GM18499 (cell line): ENCODE results near the gene PTPRN2.
"Not testable (repeated sequence)": the region's sequence is repeated elsewhere in the genome, so short reads cannot be mapped to it uniquely, and the experiment has no call there.

Experiments used
- ATAC-seq: cut with Tn5 transposase; IDR thresholded peaks from one replicate; pipeline ENCODE4 v1.9.1; 2021; ENCODE audit warnings: moderate number of reproducible peaks; ENCODE audit not compliant: insufficient read depth, unreplicated experiment

PTPRN2 gene

DNA sequence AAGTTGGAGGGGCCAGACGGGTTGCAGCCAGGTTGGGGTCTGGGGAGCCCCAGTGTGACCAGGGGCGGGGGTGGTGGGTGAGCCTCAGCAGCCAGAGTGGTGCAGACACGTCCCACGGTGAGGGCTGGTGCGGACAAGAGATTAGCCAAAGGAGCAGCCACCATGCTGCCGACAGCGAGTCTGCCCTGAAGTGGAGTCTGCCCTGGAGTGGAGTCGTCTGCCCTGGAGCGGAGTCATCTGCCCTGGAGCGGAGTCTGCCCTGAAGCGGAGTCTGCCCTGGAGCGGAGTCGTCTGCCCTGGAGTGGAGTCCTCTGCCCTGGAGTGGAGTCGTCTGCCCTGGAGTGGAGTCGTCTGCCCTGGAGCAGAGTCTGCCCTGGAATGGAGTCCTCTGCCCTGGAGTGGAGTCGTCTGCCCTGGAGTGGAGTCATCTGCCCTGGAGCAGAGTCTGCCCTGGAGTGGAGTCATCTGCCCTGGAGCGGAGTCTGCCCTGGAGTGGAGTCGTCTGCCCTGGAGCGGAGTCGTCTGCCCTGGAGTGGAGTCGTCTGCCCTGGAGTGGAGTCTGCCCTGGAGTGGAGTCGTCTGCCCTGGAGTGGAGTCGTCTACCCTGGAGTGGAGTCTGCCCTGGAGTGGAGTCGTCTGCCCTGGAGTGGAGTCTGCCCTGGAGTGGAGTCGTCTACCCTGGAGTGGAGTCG, 64.3 kb downstream of the PTPRN2 start:
- ATAC-seq = not testable (repeated sequence)

- ATAC-seq = not testable (repeated sequence)
Observed at GRCh38 chr7:158521795-158522194, 65.8 kb downstream of the PTPRN2 start.

DNA sequence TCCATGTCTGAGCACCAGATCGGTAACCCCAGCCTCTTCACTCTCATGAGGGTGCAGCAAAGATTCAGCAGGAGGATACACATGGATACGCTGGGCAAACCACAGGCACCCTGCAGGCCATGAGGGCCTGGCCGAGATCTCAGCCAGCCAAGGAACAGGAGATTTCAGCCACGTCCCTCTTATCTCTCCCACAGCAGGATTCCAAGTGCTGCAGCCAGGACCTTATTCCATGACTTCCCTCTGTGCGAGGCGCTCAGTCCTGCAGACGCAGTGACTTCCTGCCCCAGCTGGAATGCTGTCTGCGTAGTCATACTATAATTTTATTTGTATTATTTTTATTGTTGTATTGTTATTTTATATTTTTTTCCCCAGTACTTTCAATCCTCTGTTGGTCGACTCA, 66.8 kb downstream of the PTPRN2 start:
- no peak for ATAC-seq

DNA sequence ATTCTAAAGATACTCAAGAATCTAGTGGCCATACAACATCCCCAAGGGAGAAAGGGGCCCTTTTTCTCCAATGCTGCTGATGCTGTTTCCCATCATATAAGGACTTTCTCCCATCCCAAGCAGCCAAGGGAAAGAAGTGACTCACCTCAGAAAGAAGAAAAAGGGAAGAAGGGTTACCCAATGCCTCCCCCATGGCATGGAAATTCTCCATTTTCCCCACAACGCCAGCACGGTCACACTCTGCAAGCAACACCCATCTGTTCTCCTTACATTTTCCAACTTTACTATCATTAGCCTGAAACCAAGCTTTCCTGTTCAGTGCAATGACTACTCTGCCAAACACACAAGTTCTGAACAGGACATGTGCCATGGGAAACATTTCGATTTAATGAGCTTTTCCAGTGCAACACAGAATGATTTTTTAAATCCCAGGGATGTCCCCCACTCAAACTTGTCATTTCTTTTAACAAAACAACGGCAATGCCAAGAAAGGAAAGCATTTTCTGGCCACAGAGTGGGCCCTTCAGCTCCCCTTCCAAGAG, 67.9 kb downstream of the PTPRN2 start:
- no peak for ATAC-seq

DNA sequence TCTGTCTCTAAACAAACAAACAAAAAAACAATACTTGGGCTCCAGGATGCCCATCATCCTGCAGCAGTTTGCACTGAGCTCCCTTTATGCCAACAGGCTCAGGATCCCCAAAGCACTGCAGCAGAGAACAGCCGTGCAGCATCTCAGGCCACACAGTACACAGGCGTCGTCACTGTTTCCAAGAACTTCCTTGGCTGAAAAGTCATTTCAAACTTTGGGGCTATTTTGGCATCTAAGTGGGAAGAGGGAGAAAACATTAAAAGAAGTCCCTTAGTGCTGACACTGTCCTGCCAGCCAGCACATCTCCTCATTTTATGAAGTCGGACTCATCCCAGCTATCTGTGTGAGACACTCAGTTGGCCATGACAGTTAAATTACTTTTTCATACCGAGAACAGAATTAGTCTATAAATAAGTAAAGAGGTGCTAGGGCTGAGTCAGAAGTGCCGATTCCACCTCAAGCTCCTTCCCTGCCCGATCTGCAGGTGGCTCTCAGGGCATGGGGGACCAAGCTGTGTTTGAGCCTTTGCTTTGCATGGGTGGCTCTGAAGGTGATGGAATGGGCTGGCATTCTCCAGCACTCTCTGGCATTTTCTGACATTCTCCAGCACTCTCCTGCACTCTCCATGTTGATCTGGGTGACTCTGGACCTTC, 68.5 kb downstream of the PTPRN2 start:
- no peak for ATAC-seq

- ATAC-seq = no peak
Observed at GRCh38 chr7:158517571-158517970, 70.1 kb downstream of the PTPRN2 start.

DNA sequence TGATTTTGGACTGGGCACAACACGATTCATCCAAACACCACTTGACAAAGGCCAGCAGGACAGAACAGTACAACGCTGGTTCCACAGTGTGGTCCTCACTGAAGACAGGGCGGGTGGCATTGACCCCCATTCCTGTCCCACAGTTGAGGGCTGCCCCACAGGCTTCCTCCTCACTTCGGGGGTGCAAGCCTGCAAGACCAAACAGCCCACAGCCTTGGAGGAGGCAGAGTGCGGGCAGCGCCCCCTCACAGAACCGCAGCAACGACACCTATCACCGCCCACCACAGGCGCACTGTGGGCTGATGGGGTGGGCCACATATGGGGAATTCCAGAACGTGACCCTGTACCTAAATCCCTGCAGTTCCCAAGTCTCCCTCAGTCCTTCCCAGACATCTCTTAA, 70.6 kb downstream of the PTPRN2 start:
- ATAC-seq = no peak

GRCh38 chr7:158516524-158516923, 71.1 kb downstream of the PTPRN2 start:
- ATAC-seq = no peak

- no peak for ATAC-seq
Observed at GRCh38 chr7:158512869-158513268, 74.8 kb downstream of the PTPRN2 start.

GRCh38 chr7:158512042-158512441, 75.6 kb downstream of the PTPRN2 start:
- no peak for ATAC-seq

GRCh38 chr7:158508802-158509385, 78.7 kb downstream of the PTPRN2 start:
- ATAC-seq = no peak

DNA sequence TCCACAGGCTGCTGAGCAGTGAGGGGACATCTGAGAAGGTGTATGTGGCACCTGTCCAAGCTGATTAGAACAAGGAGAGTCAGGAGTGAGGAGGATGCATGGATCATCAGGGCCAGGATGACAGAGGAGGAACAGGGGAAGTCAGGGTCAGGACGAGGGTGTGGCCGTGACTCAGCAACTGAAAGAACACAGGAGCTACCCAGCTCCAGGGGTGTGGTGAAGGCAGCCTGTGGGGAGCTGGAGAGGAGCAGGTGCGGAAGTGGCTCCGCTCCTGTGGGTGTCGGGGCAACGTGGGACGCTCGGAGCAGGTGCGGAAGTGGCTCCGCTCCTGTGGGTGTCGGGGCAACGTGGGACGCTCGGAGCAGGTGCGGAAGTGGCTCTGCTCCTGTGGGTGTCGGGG, 79.3 kb downstream of the PTPRN2 start:
- ATAC-seq = not testable (repeated sequence)

GRCh38 chr7:158507917-158508316, 79.7 kb downstream of the PTPRN2 start:
- no peak for ATAC-seq

GRCh38 chr7:158507175-158507574, 80.4 kb downstream of the PTPRN2 start:
- not testable (repeated sequence) for ATAC-seq

DNA sequence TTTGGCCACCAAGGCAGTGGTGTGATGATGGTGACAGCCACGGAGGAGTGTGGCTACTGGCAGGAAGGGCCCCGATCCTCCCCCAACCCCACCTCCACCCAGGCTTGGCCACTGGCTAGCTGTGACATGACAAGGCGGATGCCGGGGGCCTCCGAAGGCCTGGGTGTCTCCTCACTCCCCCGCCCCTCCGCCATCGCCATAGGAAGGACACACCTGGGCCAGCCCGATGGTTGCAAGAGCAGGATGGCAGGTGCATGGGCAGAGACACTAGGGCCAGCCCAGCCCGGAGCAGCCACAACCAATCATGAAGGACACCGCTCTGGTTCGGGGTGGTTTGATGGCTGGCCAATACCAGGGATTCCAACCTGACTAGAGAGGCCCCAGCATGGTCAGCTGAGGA, 81.0 kb downstream of the PTPRN2 start:
- ATAC-seq = no peak

GRCh38 chr7:158505683-158506082, 81.9 kb downstream of the PTPRN2 start:
- no peak for ATAC-seq

GRCh38 chr7:158502068-158502750, 85.4 kb downstream of the PTPRN2 start:
- ATAC-seq = no peak

GRCh38 chr7:158501393-158502067, 86.1 kb downstream of the PTPRN2 start:
- ATAC-seq = no peak

DNA sequence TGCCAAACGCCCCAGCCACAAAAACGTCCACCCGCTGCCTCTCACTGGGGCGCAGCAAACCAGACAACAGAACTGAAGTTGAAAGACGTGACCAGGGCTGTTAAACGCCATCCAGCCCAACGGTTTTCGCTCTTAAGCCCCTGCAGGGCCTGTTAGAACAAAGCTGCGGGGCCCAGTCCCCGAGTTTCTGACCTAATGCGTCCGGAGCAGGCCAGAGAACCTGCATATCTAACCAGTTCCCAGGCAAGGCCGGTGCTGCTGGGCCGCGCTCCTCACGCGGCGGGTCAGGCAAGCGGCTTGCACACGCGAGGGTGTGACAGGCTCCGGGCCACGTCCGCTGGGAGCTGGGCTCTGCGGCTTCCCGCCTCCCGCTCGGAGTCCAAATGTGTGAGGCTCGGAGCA, 87.0 kb downstream of the PTPRN2 start:
- no peak for ATAC-seq

DNA sequence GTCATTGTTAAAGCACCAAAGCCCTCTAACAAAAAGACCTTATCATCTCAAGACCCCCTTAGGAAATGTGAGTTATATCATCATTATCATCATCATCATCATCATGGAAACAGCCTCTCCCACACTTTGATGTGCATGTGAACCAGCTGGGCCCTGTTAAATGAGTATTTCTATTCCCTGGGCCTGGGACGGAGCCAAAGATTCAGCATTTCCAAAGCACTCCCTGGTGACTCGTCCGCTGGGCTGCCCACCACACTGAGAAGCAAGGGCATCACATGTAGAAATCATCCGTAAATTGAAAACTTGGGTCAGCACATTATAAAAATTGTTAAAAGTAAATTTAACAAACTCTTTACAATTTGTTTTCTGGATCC, 88.6 kb downstream of the PTPRN2 start:
- ATAC-seq = no peak
